Inflammatory macrophage (primary cell): Measurements from ENCODE around the gene ASL.
"Not testable (repeated sequence)": the region's sequence is repeated elsewhere in the genome, so short reads cannot be mapped to it uniquely, and the experiment has no call there.

Experiments used
- DNase-seq, 2 donors: peaks; one replicate each; pipeline ENCODE4 v3.0.0-alpha.2; 2020 to 2022
- total RNA-seq, 18 experiments: gene quantifications; one replicate each; lab custom pipeline; 2026; ENCODE audit warnings: mixed read lengths in 6 of 18, inconsistent platforms in 2 of 18; lab: John Stamatoyannopoulos, UW

Gene ASL
- 7.8 to 27.1 (median 17.3) reads per million in 18 experiments for total RNA-seq

- DNase-seq: peak; percentile 94 to 97
These were observed at the start of gene ASL for GRCh38 chr7:66075590-66076461. ASL (plus strand) TSS chr7:66075819; CDS start chr7:66076082, 263 bp downstream.

DNA sequence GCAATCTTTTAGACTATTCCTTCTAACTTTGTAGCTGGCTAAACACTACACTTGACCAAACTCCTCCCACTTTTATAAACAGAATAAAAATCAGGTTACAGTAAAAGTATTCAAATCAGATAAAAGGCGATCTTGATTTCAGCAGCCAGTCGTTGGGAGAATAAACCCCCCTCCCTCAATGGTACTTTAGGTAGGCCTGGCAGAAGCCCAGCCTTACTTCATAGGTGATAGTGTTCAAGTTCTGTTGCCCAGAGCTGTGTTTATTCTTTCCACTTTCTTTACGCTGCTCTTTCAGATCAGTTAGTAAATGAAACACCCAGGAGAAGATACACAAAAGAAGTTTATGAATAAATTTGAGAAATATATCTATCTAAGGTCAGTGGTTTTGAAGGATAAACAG lies 47.3 kb upstream of the ASL start:
- not testable (repeated sequence) for DNase-seq

GRCh38 chr7:66033471-66034385 lies 41.9 kb upstream of the ASL start:
- DNase-seq: peak; percentile 11 to 32

DNA sequence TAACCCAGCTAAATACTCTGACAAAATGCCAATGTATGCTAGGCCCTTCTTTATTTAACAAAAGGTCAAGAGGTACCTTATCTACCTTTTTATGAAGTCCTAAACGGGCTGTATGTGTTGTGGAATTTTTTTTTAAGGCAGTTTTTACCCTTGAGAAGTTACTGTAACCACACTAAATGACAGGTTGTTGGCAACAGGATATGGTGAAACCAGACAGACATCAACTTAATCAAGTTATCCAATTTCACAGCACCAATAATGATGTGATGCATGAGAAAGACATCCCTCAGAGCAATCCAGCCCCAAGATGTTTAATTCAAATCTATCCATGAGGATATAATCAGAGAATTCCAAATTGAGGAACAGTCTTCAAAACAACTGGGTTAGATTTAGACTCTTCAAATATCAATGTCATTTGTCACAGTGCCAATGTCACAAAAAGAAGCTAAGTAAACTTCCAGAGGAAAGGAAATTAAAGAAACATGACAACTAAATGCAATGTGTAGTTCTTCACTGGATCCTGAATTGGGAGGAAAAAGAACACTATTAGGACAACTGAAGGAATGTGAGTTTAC lies 41.1 kb upstream of the ASL start:
- DNase-seq: not testable (repeated sequence)

DNA sequence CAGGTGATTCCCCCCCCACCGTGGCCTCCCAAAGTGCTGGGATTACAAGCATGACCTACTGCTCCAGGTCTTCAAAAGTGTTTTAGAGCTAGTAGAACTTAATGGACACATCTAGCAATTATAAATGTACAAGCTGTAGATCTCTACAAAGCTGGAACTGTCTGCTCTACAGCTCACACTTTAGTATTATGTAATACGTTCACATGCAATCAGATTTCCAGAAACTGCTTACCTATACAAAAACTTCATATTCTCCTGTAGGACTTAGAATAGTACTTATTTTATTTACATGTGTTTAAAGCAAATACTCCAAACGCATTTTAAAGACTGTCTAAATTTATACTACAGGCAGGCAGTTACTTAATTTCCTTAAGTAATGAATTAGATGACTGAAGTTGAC lies 39.2 kb upstream of the ASL start:
- DNase-seq: no peak

GRCh38 chr7:66036788-66037187 lies 38.8 kb upstream of the ASL start:
- DNase-seq: no peak

DNA sequence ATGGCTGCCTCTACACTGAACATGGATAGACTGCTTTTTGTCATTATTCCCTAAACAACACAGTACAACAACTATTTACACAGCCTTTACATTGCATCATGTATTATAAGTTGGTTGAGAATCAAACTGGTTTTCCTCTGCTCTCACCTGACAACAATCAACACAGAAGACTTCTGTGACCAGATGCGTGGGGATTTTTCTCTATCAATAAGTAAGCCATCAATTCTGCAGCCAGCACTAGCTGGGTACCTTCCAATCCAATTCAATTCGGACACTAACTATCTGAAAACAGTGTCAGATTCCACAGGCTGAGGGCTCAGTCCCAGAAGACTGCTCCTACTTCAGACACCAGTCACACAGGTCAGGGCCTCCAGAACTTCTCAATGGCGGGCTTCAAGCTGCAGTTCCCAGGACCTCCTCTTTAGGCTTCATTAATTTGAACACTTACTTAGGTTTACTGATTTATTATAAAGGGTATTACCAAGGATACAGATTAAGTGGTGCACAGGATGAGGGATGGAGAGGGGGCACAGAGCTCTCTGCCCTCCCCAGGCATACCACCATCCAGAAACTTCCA lies 36.4 kb upstream of the ASL start:
- DNase-seq: no peak

DNA sequence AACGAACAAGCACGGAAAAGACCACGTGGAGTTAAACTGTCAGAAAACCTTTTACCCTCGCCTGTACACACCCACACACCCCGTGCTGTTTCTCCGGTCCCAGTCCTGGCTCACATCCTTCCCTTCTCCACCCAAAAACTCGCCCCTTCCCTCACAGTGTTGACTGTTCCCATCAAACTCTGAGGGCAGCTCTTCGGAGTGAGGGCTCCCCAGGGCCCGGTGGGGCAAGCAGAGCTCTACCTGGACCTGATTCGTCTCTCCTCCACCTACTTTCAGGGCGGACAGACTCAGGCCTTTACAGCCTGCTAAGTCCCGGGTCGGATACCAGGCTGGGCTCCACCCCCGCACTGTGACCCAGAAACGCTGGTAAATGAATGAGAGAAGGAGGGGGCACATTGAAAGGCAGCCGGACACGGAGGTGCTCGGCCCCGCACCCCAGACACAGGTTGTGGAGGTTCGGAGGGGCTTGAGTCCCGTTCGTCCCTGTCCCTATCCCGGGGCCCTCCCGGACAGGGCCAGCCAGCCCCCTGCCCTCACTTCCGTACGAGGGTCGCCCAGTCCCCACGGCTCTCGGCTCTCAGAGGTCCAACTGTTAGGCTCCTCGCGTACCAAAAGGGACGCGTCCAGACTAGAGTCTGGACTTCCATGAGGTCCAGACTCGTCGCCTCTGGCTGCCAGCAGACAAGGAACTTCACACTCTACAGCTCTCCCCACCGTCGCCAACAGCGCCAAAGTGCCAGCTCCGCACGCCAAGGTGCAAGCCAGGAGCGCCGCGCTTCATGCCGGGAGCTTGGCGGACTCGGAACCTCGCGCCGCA lies 31.7 kb upstream of the ASL start:
- peak; percentile 16 to 50 for DNase-seq

GRCh38 chr7:66044498-66044854 lies 31.1 kb upstream of the ASL start:
- DNase-seq: not testable (repeated sequence)

DNA sequence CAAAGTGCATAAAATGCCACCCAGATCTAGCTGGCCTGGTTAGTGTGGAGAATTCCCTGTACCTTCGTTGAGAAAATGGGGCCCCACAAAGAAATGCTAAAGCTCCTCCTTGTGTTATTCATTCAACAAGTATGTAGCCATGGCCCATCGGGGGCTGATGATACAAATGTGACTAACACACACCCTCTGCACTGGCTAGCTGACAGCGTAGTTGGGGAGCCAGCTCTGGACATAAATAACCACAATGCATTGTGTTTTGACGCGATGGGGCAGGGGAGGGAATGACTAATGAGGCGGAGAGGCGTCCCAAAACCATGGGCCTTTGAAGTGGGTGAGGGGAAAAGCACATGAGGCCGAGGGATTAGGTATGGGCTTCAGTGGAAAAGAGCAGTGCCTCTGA lies 28.2 kb upstream of the ASL start:
- no peak for DNase-seq

- DNase-seq: not testable (repeated sequence)
These were observed 25.7 kb upstream of the ASL start for GRCh38 chr7:66049886-66050285.

DNA sequence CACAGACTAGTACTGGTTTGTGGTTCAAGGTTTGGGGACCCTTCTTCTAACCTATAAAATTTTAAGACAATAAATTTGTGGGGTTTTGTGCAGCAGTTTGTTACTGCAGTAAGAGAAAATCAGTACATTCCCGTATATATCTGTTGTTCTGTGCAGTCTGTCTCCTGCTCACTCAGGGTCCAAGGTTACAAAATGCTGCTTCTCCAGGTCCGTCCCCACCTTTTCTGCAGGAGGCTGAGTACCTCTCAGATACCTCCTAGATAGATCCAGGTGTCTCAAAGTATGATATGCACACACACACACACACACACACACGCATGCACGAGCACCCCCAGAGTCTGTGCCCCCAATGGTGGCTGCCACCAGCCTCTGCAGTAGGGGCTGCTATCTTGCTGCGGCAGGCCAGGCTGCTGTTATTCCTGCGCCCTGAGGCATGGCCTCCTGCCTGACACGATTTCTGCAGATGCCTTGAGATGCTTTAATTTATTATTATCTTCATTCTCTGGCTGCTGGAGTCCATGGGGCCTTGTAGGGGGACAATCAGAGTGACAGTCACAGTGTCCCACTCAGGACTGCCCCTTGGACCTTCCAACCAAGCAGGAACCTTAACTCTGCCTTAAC lies 25.2 kb upstream of the ASL start:
- DNase-seq: no peak

DNA sequence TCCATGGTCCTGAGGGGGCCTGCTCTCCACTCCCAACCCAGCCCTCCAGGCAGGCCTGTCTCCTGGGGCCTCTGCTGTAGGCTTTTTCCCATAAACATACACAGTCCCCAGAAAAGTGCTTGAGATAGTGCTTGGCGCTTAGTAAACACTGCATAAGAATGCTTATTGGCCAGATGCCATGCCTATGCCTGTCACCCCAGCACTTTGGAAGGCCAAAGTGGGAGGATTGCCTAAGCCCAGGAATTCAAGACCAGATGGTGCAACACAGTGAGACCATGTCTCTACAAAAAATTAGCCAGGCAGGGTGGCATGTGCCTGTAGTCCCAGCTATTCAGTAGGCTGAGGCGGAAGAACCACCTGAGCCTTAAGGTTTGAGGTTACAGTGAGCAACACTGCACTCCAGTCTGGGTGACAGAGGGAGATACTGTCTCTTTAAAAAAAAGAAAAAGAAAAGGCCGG lies 24.6 kb upstream of the ASL start:
- DNase-seq: peak in 1 of 2 donors; percentile 31

DNA sequence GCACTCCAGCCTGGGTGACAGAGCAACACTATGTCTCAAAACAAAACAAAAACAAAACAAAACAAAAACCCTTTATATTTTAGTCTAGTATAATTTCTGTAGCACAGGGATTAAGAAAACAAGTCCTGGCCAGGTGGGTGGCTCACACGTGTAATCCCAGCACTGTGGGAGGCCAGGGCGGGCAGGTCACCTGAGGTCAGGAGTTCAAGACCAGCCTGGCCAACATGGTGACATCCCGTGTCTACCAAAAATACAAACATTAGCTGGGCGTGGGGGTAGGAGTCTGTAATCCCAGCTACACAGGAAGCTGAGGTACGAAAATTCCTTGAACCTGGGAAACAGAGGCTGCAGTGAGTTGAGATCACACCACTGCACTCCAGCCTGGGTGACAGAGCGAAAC lies 23.2 kb upstream of the ASL start:
- no peak for DNase-seq

- DNase-seq: no peak
These were observed 21.6 kb upstream of the ASL start for GRCh38 chr7:66054063-66054462.

GRCh38 chr7:66055321-66055956 lies 20.2 kb upstream of the ASL start:
- no peak for DNase-seq

GRCh38 chr7:66060796-66061195 lies 14.8 kb upstream of the ASL start:
- no peak for DNase-seq

GRCh38 chr7:66069732-66070131 lies 5.9 kb upstream of the ASL start:
- no peak for DNase-seq

- no peak for DNase-seq
These were observed 5.4 kb upstream of the ASL start for GRCh38 chr7:66070222-66070621.

DNA sequence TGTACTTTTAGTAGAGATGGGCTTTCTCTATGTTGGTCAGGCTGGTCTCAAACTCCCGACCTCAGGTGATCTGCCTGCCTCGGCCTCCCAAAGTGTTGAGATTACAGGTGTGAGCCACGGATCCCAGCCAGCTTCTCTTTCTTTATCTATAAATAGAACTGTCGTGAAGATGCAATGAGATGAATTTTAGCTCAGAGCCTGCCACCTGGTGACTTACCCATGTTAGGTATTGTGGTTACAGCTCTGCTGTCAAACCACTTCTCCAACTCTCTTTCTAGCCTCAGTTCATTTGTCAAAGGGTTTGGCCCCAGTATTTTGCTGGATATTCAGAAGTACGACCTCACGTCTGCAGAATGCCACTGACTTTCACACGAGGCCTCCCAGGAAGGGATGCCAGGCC lies 3.4 kb upstream of the ASL start:
- not testable (repeated sequence) for DNase-seq
